Upper lobe of left lung (tissue), 4 donors: ENCODE measurements around the gene HMGXB4.

Source experiments
- POLR2A ChIP-seq, 4 donors: fragments of 450-650 bp; IDR thresholded peaks; one replicate each; pipeline ENCODE4 v1.5.1; 2016 to 2017; ENCODE audit warnings: antibody characterized with exemption in 4 of 4, mild to moderate bottlenecking in 2 of 4
- POLR2AphosphoS5 ChIP-seq, 2 donors: sonication (generic); formaldehyde crosslinking; IDR thresholded peaks; one replicate each; pipeline ENCODE4 v1.5.1; 2017; ENCODE audit warnings: antibody characterized with exemption in 2 of 2
- TF ChIP-seq, protein P1 (sequence below), 6 experiments: fragments of 450-650 bp in 4 of 6; fragments of 200-600 bp in 2 of 6; sonication (generic) in 2 of 6; IDR thresholded peaks; one replicate each; pipeline ENCODE4 v1.5.1; 2016 to 2019; ENCODE audit warnings: antibody characterized with exemption in 6 of 6

DNA sequence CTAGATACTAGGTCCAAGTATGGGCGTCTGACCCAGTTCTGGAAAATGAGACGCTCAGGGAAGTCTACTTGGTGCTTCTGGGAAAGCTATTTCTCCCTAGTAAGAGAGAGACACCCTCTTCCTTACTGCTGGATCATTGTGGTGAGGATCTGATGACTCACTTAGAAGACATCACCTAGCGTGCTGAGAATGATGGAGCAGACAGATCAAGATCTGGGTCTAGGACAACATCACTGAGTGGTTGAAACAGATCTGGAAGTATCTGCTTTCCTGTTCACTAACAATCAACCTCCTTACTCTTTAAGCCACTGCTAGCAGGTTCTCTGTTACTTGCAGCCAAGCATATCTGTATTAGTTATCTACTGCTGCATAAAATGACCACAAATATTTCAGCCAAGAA lies 38.3 kb upstream of the HMGXB4 start:
- TF ChIP-seq, protein P1, sequence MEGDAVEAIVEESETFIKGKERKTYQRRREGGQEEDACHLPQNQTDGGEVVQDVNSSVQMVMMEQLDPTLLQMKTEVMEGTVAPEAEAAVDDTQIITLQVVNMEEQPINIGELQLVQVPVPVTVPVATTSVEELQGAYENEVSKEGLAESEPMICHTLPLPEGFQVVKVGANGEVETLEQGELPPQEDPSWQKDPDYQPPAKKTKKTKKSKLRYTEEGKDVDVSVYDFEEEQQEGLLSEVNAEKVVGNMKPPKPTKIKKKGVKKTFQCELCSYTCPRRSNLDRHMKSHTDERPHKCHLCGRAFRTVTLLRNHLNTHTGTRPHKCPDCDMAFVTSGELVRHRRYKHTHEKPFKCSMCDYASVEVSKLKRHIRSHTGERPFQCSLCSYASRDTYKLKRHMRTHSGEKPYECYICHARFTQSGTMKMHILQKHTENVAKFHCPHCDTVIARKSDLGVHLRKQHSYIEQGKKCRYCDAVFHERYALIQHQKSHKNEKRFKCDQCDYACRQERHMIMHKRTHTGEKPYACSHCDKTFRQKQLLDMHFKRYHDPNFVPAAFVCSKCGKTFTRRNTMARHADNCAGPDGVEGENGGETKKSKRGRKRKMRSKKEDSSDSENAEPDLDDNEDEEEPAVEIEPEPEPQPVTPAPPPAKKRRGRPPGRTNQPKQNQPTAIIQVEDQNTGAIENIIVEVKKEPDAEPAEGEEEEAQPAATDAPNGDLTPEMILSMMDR (IDR thresholded peaks at IDR 0.05): no peak
- TF ChIP-seq POLR2A (IDR thresholded peaks at IDR 0.05): no peak
- no peak for TF ChIP-seq POLR2AphosphoS5 (IDR thresholded peaks at IDR 0.05)
